Vagina (tissue), 2 donors: Measurements from ENCODE around the gene ZNF780B. TPM values are rescaled to one million over a fixed set of nuclear protein-coding genes. Genes with fewer than 3 reads are reported as not detected.

Experiments
- DNase-seq, 2 donors: peaks; one replicate each; pipeline ENCODE4 v3.0.0-alpha.2; 2017; ENCODE audit errors: extremely low spot score in 2 of 2
- H3K27ac ChIP-seq: fragments of 200-600 bp; sonication (generic); one replicate; pipeline ENCODE4 v1.5.1; 2019
- H3K27me3 ChIP-seq: fragments of 200-600 bp; sonication (generic); one replicate; pipeline ENCODE4 v1.5.1; 2019
- H3K36me3 ChIP-seq, 2 donors: fragments of 200-600 bp; sonication (generic); one replicate each; pipeline ENCODE4 v1.5.1; 2017 to 2019
- H3K4me1 ChIP-seq: fragments of 200-600 bp; sonication (generic); one replicate; pipeline ENCODE4 v1.5.1; 2019
- H3K4me3 ChIP-seq, 2 donors: fragments of 200-600 bp; sonication (generic); 1 replicate in 1 of 2; 2 replicates in 1 of 2; pipeline ENCODE4 v1.5.1; 2016 to 2019
- H3K9me3 ChIP-seq: fragments of 200-600 bp; sonication (generic); one replicate; pipeline ENCODE4 v1.5.1; 2019
- CTCF ChIP-seq, 3 experiments: fragments of 450-650 bp in 2 of 3; fragments of 200-600 bp in 1 of 3; sonication (generic) in 1 of 3; IDR thresholded peaks; one replicate each; pipeline ENCODE4 v1.5.1; 2017 to 2019; ENCODE audit warnings: antibody characterized with exemption in 3 of 3, mild to moderate bottlenecking in 2 of 3, moderate library complexity in 2 of 3
- POLR2A ChIP-seq, 2 donors: fragments of 450-650 bp; IDR thresholded peaks; one replicate each; pipeline ENCODE4 v1.6.1; 2017; ENCODE audit warnings: antibody characterized with exemption in 2 of 2, mild to moderate bottlenecking in 2 of 2, moderate library complexity in 2 of 2
- POLR2AphosphoS5 ChIP-seq, 2 donors: sonication (generic); formaldehyde crosslinking; IDR thresholded peaks; one replicate each; pipeline ENCODE4 v1.9.0; 2017; ENCODE audit warnings: antibody characterized with exemption in 2 of 2, mild to moderate bottlenecking in 2 of 2, low read depth in 1 of 2; ENCODE audit not compliant: insufficient read depth in 1 of 2
- intact Hi-C: fragments of 100-400 bp; cut with DNase I; formaldehyde crosslinking; loops from one replicate; pipeline ENCODE4 v1.15.1; 2023
- total RNA-seq: library from RNA; depleted of rRNA; stranded (reverse); fragments of >200 nt; gene quantifications from one replicate; pipeline ENCODE4 v1.2.3, GENCODE V29; 2016

Gene ZNF780B
- total RNA-seq, 1 donor from 2014 or later = 12.0 TPM

DNA sequence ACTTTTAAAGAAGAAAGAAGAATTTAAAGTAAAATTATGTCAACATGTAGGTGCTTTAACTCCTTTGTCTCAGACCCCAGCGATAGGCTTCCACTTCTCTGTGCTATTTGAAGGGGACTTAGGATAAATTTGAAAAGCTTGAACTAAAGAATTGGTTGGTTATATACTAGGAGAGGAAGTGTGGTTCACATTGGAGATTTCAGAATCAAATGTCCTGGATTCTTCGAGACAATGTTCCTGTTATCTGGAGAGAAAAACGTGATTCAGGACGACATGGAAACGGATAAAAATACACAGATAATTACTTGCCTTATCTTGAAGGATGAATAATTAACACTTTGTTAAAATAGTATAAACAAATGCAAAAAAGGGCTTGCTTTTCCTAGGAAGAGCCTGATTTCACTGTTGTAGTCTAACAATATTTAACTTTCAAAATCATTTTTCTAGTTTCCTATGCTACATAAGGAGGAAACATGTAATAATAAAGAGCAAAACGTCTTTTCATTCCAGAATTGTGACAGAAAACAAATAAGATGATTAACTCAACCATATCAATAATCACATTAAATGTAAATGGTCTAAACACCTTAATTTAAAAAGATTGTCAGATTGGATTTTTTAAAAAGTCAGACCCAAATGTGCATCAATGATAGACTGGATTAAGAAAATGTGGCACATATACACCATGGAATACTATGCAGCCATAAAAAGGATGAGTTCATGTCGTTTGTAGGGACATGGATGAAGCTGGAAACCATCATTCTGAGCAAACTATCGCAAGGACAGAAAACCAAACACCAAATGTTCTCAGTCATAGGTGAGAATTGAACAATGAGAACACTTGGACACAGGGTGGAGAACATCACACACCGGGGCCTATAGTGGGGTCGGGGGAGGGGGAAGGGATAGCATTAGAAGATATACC lies 35.4 kb upstream of the ZNF780B start:
- intact Hi-C loops = no loop called here
- Histone ChIP-seq H3K27ac (peak overlapping the region; percentile 74), H3K4me1 (peaks cover 19% of the 10 kb centered on the region), H3K9me3 (no peaks in the 10 kb centered on the region), H3K4me3 (peak overlapping the region; percentile 66 to 93), H3K27me3 (no peaks in the 10 kb centered on the region), H3K36me3 (no peaks in the 10 kb centered on the region)
- no peak for TF ChIP-seq POLR2AphosphoS5 (IDR thresholded peaks at IDR 0.05; ENCODE audit: insufficient read depth in 1 of 2, low read depth in 1 of 2)
- TF ChIP-seq CTCF (IDR thresholded peaks at IDR 0.05) = no peak
- no peak for TF ChIP-seq POLR2A (IDR thresholded peaks at IDR 0.05)
- DNase-seq = no peak

DNA sequence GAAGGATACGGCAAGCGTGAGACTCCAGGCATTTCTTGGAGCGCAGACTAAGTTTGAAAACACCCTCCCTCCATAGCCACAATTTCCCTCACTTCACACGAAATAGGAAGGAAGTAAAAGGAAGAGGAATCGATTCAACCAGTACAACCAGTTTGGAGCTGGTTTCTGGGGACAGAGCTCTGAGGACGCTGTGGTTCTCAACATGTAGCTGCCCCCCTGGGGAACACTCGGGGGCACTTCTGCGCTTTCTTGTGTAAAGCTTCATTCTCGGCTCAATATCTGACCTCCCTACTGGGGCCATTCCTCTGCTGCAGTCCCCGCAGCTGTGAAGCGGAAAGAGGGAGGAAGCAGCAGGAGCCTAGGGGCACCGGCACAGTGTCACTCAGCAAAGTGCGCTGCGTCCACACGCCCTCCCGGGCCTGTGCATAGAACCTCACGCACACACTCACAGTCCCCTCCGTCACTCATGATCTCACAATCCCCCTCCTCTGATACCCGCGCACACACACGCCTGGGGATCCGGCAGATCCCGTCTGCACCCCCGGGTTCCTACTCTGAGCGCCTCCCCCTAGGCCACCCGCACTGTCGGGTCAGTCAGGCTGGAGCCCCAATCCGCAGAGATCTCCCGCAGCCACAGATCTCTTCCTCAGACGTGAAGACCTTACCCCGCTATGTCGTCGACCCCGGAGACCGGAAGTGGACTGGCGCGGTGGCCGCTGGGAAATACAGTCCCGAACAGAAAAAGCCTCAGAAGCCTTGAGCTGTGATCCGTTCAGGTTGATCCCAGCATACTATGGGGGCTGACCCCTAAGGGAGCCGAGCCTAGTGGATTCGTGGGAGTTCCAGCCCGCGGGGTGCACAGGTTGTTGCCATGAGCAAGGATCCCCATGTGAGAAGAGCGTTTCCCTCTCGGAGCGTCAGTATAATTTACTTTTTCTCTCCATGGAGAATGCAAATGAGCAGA lies 34.5 kb upstream of the ZNF780B start, which contains the start of gene ZNF780A:
TSS of gene ZNF780A (minus strand) at position 703 of the 964 bp plus-strand sequence. CDS start 6,190 bp downstream, outside the sequence.
- Histone ChIP-seq H3K27me3 (no peaks in the 10 kb centered on the region), H3K4me1 (peaks cover 19% of the 10 kb centered on the region), H3K9me3 (no peaks in the 10 kb centered on the region), H3K4me3 (peak within 1 kb of the TSS; percentile 66 to 93), H3K27ac (peak within 1 kb of the TSS; percentile 74), H3K36me3 (no peaks in the 10 kb centered on the region)
- TF ChIP-seq POLR2AphosphoS5 (IDR thresholded peaks at IDR 0.05; ENCODE audit: insufficient read depth in 1 of 2, low read depth in 1 of 2) = peak; percentile 75 to 79
- TF ChIP-seq CTCF (IDR thresholded peaks at IDR 0.05) = no peak
- no peak for DNase-seq
- intact Hi-C loops = no loop called here

- intact Hi-C loops = no loop called here
- Histone ChIP-seq H3K4me3 (peak overlapping the region; percentile 66 to 93), H3K27ac (peak overlapping the region; percentile 74)
Measured at GRCh38 chr19:40089462-40089861, 33.4 kb upstream of the ZNF780B start.

More at GRCh38 chr19:40089462-40089861, 33.4 kb upstream of the ZNF780B start:
- no peaks in the 10 kb centered on the region for H3K9me3 ChIP-seq
- H3K4me1 ChIP-seq = peaks cover 19% of the 10 kb centered on the region
- TF ChIP-seq CTCF (IDR thresholded peaks at IDR 0.05) (no peak), POLR2AphosphoS5 (IDR thresholded peaks at IDR 0.05; ENCODE audit: insufficient read depth in 1 of 2, low read depth in 1 of 2) (no peak), POLR2A (IDR thresholded peaks at IDR 0.05) (no peak)
- H3K27me3 ChIP-seq = no peaks in the 10 kb centered on the region
- H3K36me3 ChIP-seq = peaks cover 0 to 3% of the 10 kb centered on the region in 2 donors
- no peak for DNase-seq
